GM12878 (cell line): ENCODE results near the gene LYVE1. TPM values are rescaled to one million over a fixed set of nuclear protein-coding genes. Genes with fewer than 3 reads are reported as not detected.

Experiments used
- ATAC-seq: fragments of 200-7000 bp; cut with Tn5 transposase; 3 replicates; pipeline ENCODE4 v1.9.1; 2020; ENCODE audit warnings: mild to moderate bottlenecking, moderate library complexity
- BruUV-seq: library from RNA; stranded (reverse); fragments of 400-500 nt; replicated peaks from 2 replicates; lab custom pipeline; 2021; lab: Mats Ljungman, UMichigan
- CTCF ChIA-PET: fragments of 300-600 bp; sonication (Branson Sonifier 250); formaldehyde crosslinking; extraction: SDS; loops from one replicate; lab custom pipeline; 2021; ENCODE audit warnings: inconsistent platforms; lab: Yijun Ruan, JAX
- POLR2A ChIA-PET: fragments of 350-600 bp; formaldehyde crosslinking; extraction: SDS; loops from one replicate; lab custom pipeline; 2021; ENCODE audit warnings: inconsistent platforms; lab: Charles Lee
- RAD21 ChIA-PET: fragments of 300-600 bp; sonication (Branson Sonifier 250); formaldehyde crosslinking; loops from one replicate; lab custom pipeline; 2023; ENCODE audit warnings: antibody characterized with exemption; ENCODE audit not compliant: unreplicated experiment; lab: Charles Lee
- SMC1A ChIA-PET: fragments of 300-600 bp; sonication (Branson Sonifier 250); formaldehyde crosslinking; loops from one replicate; lab custom pipeline; 2023; ENCODE audit not compliant: unreplicated experiment, uncharacterized antibody; lab: Charles Lee
- DNase-seq: peaks from one replicate; pipeline ENCODE4 v3.0.0-alpha.2; 2011; ENCODE audit warnings: low read depth, low spot score
- FAIRE-seq: peaks from 3 replicates; lab custom pipeline; 2011; peaks lifted over from hg19 to GRCh38; lab: Jason Lieb, UNC
- H2AFZ ChIP-seq: 2 replicates; pipeline ENCODE4 v1.6.0; 2011; ENCODE audit warnings: low read depth, low read length, control low read depth; ENCODE audit not compliant: control insufficient read depth
- H3K27ac ChIP-seq: 2 replicates; pipeline ENCODE4 v1.5.1; 2011; ENCODE audit warnings: control low read depth; ENCODE audit not compliant: control insufficient read depth, insufficient read depth
- H3K27me3 ChIP-seq, 2 experiments: replicated peaks in 1 of 2; 2 replicates each; pipeline versions ENCODE4 v1.6.0 to v1.6.1; 2011; ENCODE audit warnings: low read length in 1 of 2; ENCODE audit not compliant: control insufficient read depth in 2 of 2, insufficient read depth in 2 of 2
- H3K36me3 ChIP-seq, 2 experiments: 2 replicates each; pipeline ENCODE4 v1.5.1; 2011; ENCODE audit warnings: low read length in 1 of 2; ENCODE audit not compliant: control insufficient read depth in 2 of 2, insufficient read depth in 2 of 2
- H3K4me1 ChIP-seq: 2 replicates; pipeline ENCODE4 v1.6.1; 2011; ENCODE audit warnings: mild to moderate bottlenecking, low read length, moderate library complexity, mixed read lengths; ENCODE audit not compliant: control insufficient read depth, insufficient read depth
- H3K4me2 ChIP-seq: 2 replicates; pipeline ENCODE4 v1.6.0; 2011; ENCODE audit warnings: control low read depth; ENCODE audit not compliant: control insufficient read depth, insufficient read depth
- H3K4me3 ChIP-seq: fragments of 200-600 bp; sonication (generic); 2 replicates; pipeline ENCODE4 v1.5.1; 2016
- H3K79me2 ChIP-seq: 2 replicates; pipeline ENCODE4 v1.6.0; 2011; ENCODE audit warnings: low read length; ENCODE audit not compliant: control insufficient read depth, insufficient read depth
- H3K9ac ChIP-seq: 2 replicates; pipeline ENCODE4 v1.8.0; 2011; ENCODE audit warnings: low read length, control low read depth, mixed read lengths; ENCODE audit not compliant: control insufficient read depth, insufficient read depth
- H3K9me3 ChIP-seq: replicated peaks from 3 replicates; pipeline ENCODE4 v1.5.1; 2011; ENCODE audit warnings: mild to moderate bottlenecking, low read length; ENCODE audit not compliant: control insufficient read depth, insufficient read depth
- H4K20me1 ChIP-seq: 2 replicates; pipeline ENCODE4 v1.6.0; 2011; ENCODE audit not compliant: control insufficient read depth, insufficient read depth
- CBFB ChIP-seq: IDR thresholded peaks from 2 replicates; pipeline ENCODE4 v1.6.1; 2016; ENCODE audit warnings: antibody characterized with exemption, low read depth
- ESRRA ChIP-seq: IDR thresholded peaks from 2 replicates; pipeline ENCODE4 v1.6.1; 2012; ENCODE audit warnings: mild to moderate bottlenecking, low read length, improper control_type of control experiment
- JUND ChIP-seq: IDR thresholded peaks from 2 replicates; pipeline ENCODE4 v1.6.1; 2012; ENCODE audit warnings: low read depth, mild to moderate bottlenecking, low read length, improper control_type of control experiment, moderate library complexity
- NR2C1 ChIP-seq: fragments of 450-650 bp; IDR thresholded peaks from 2 replicates; pipeline ENCODE4 v1.6.1; 2017; ENCODE audit warnings: antibody characterized with exemption, mild to moderate bottlenecking, moderate library complexity
- PAX8 ChIP-seq: fragments of 450-650 bp; IDR thresholded peaks from 2 replicates; pipeline ENCODE4 v1.6.1; 2017; ENCODE audit warnings: mild to moderate bottlenecking, moderate library complexity
- POLR2AphosphoS2 ChIP-seq: IDR thresholded peaks from 2 replicates; pipeline ENCODE4 v1.6.1; 2011; ENCODE audit warnings: low read depth, mild to moderate bottlenecking, low read length, improper control_type of control experiment, moderate library complexity
- POU2F2 ChIP-seq: IDR thresholded peaks from 3 replicates; pipeline ENCODE4 v1.6.1; 2011; ENCODE audit warnings: low read depth, mild to moderate bottlenecking, low read length, borderline replicate concordance
- SREBF1 ChIP-seq: IDR thresholded peaks from 2 replicates; pipeline ENCODE4 v1.6.1; 2012; ENCODE audit warnings: mild to moderate bottlenecking, low read length
- WGBS: methylation state at CpG from one replicate; pipeline ENCODE4 v1.1.6; 2016; ENCODE audit warnings: low lambda C conversion rate; ENCODE audit not compliant: insufficient replicate concordance, insufficient coverage; ENCODE audit errors: missing lambda C conversion rate; 5-methylcytosine and 5-hydroxymethylcytosine counted together
- in situ Hi-C: fragments of 300-500 bp; cut with MboI; formaldehyde crosslinking; loops from 9 replicates; pipeline ENCODE4 v1.14.3; 2018; ENCODE audit warnings: mixed read lengths
- intact Hi-C: fragments of 100-400 bp; cut with micrococcal nuclease; formaldehyde crosslinking; loops from one replicate; pipeline ENCODE4 v1.14.2; 2022; ENCODE audit not compliant: unreplicated experiment
- polyA plus RNA-seq, 11 experiments: library from polyadenylated mRNA; depleted of rRNA in 4 of 11; unstranded in 6 of 11; stranded (reverse) in 5 of 11; fragments of >200 nt; fragmentation: Nextera tagmentation in 4 of 11; fragmentation: Illumina TruSeq in 1 of 11; extraction: Ambion mirVana in 4 of 11; extraction: Trizol in 1 of 11; gene quantifications; 1 replicate in 1 of 11; 2 replicates in 10 of 11; pipeline versions ENCODE4 v1.2.1 to v1.2.3, GENCODE V29; 2011 to 2016; ENCODE audit warnings: inconsistent platforms in 2 of 11, missing spikeins in 2 of 11, low read depth in 1 of 11
- total RNA-seq, 4 experiments: library from RNA; depleted of rRNA in 3 of 4; stranded (reverse); fragments of >200 nt in 3 of 4; fragmentation: Illumina TruSeq in 1 of 4; extraction: Trizol in 1 of 4; gene quantifications; 2 replicates each; pipeline versions ENCODE4 v1.2.1 to v1.2.3, GENCODE V29; 2013 to 2021
- TF ChIP-seq, protein P1 (sequence below): IDR thresholded peaks from 2 replicates; pipeline ENCODE4 v1.6.1; 2012; ENCODE audit warnings: low read length, inconsistent platforms
- TF ChIP-seq, protein P2 (sequence below): IDR thresholded peaks from 2 replicates; pipeline ENCODE4 v1.6.1; 2011; ENCODE audit warnings: mild to moderate bottlenecking, low read depth, low read length, moderate library complexity; ENCODE audit not compliant: insufficient replicate concordance

Gene LYVE1
- total and polyA plus RNA-seq, 10 of the 15 experiments (the other 5 are each of a cell fraction or from before 2014, with no cell fraction given) = 0.15 TPM; not detected in 9

DNA sequence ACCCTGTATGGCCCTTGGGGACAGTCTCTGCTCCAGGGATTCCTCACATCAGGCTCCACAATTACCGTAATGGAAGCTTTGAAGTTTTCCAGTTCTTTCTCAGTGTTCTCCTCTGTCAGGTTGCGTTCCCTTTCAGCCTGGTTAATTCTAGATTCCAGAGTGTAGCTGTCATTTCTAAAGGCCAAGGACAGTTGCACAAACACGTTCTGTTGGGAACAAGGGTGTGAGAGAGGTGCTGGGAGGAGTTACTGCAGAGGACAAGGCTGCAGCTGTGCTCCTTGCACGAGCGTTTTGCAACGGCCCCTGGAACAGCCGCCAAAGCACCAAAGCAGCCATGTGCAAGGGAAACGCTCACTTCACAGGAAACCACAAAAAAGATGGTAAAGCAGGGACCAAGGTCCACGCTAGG is 35.9 kb upstream of the LYVE1 start:
- in situ Hi-C loops = no loop called here
- DNase-seq (no peak), FAIRE-seq (no peak), ATAC-seq (no peak)
- Histone ChIP-seq H3K4me1 (peaks cover 11% of the 10 kb centered on the region), H3K4me3 (no peak overlapping the region), H3K9ac (no peak overlapping the region), H3K9me3 (no peaks in the 10 kb centered on the region), H2AFZ (no peak overlapping the region), H3K27ac (no peak overlapping the region), H4K20me1 (no peaks in the 10 kb centered on the region), H3K36me3 (no peaks in the 10 kb centered on the region), H3K4me2 (no peak overlapping the region), H3K27me3 (peaks cover 0 to 3% of the 10 kb centered on the region in 2 experiments; a peak in 2 of 4 replicates), H3K79me2 (no peaks in the 10 kb centered on the region)
- intact Hi-C loops = no loop called here
- ChIA-PET SMC1A (no interaction called here), POLR2A (no interaction called here), RAD21 (interaction anchor here (0.6 kb wide), 1 partner anchor 80 kb away, joined by 3 read pairs; no protein-coding TSS in a partner anchor), CTCF (interaction anchor here (1.8 kb wide), 1 partner anchor 50 kb away, joined by 5 read pairs; no protein-coding TSS in a partner anchor)
- 10% methylated on average over 9 of the region's 9 CpGs for WGBS
- TF ChIP-seq SREBF1 (no peak), JUND (no peak), PAX8 (no peak), POLR2AphosphoS2 (no peak), NR2C1 (no peak), ESRRA (no peak), CBFB (no peak), POU2F2 (no peak)
- TF ChIP-seq, protein P1, sequence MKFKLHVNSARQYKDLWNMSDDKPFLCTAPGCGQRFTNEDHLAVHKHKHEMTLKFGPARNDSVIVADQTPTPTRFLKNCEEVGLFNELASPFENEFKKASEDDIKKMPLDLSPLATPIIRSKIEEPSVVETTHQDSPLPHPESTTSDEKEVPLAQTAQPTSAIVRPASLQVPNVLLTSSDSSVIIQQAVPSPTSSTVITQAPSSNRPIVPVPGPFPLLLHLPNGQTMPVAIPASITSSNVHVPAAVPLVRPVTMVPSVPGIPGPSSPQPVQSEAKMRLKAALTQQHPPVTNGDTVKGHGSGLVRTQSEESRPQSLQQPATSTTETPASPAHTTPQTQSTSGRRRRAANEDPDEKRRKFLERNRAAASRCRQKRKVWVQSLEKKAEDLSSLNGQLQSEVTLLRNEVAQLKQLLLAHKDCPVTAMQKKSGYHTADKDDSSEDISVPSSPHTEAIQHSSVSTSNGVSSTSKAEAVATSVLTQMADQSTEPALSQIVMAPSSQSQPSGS = no peak
- TF ChIP-seq, protein P2, sequence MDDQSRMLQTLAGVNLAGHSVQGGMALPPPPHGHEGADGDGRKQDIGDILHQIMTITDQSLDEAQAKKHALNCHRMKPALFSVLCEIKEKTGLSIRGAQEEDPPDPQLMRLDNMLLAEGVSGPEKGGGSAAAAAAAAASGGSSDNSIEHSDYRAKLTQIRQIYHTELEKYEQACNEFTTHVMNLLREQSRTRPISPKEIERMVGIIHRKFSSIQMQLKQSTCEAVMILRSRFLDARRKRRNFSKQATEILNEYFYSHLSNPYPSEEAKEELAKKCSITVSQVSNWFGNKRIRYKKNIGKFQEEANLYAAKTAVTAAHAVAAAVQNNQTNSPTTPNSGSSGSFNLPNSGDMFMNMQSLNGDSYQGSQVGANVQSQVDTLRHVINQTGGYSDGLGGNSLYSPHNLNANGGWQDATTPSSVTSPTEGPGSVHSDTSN = no peak
- no TSS peak for BruUV-seq
